AG09319 (cell line): Measurements from ENCODE around the gene TM9SF4.

Source experiments
- DNase-seq: peaks from one replicate; pipeline ENCODE4 v3.0.0-alpha.2; 2010; ENCODE audit warnings: low read depth; ENCODE audit errors: extremely low read depth
- TF ChIP-seq, protein P1 (sequence below): IDR thresholded peaks from 2 replicates; pipeline ENCODE4 v1.5.1; 2011; ENCODE audit warnings: low read depth, mild to moderate bottlenecking, inconsistent platforms, low read length, moderate library complexity

TM9SF4 gene

GRCh38 chr20:32215147-32215546 is 105.6 kb downstream of the TM9SF4 start:
- TF ChIP-seq, protein P1, sequence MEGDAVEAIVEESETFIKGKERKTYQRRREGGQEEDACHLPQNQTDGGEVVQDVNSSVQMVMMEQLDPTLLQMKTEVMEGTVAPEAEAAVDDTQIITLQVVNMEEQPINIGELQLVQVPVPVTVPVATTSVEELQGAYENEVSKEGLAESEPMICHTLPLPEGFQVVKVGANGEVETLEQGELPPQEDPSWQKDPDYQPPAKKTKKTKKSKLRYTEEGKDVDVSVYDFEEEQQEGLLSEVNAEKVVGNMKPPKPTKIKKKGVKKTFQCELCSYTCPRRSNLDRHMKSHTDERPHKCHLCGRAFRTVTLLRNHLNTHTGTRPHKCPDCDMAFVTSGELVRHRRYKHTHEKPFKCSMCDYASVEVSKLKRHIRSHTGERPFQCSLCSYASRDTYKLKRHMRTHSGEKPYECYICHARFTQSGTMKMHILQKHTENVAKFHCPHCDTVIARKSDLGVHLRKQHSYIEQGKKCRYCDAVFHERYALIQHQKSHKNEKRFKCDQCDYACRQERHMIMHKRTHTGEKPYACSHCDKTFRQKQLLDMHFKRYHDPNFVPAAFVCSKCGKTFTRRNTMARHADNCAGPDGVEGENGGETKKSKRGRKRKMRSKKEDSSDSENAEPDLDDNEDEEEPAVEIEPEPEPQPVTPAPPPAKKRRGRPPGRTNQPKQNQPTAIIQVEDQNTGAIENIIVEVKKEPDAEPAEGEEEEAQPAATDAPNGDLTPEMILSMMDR: no peak
- DNase-seq: no peak

- DNase-seq: no peak
- TF ChIP-seq, protein P1: no peak
Measured at GRCh38 chr20:32215729-32216128, 106.2 kb downstream of the TM9SF4 start.

GRCh38 chr20:32216179-32217142 is 106.9 kb downstream of the TM9SF4 start:
- no peak for DNase-seq
- TF ChIP-seq, protein P1: no peak
